ENCODE results near the gene PKD1L1. TPM values are rescaled to one million over a fixed set of nuclear protein-coding genes. Genes with fewer than 3 reads are reported as not detected.

Gene PKD1L1
- total and polyA plus RNA-seq, 3 donors from 2014 or later = 4.0 to 4.8 (median 4.2) TPM

GRCh38 chr7:47888371-47889265 lies 59.6 kb downstream of the PKD1L1 start:
- Histone ChIP-seq H3K4me1 (peaks cover 8% of the 10 kb centered on the region), H3K27ac (peak overlapping the region in 1 of 2 donors; percentile 19)
- WGBS, 2 donors = 71 to 72% methylated on average over 13 to 18 of the region's 18 CpGs

GRCh38 chr7:47887016-47887640 lies 61.1 kb downstream of the PKD1L1 start:
- DNase-seq = peak; percentile 73
- no peaks in the 10 kb centered on the region for H3K9me3 ChIP-seq
- intact Hi-C loops (cut with DNase I; ENCODE audit: low total_unique reads) = no loop called here
- peaks cover 18% of the 10 kb centered on the region for H3K4me1 ChIP-seq
- no peaks in the 10 kb centered on the region for H3K27me3 ChIP-seq
- no peaks in the 10 kb centered on the region for H3K36me3 ChIP-seq (ENCODE audit: low read depth, missing control alignments)
- H3K4me3 ChIP-seq = no peak overlapping the region
- TF ChIP-seq POLR2A (IDR thresholded peaks at IDR 0.05) (no peak), CTCF (IDR thresholded peaks at IDR 0.05) (no peak)
- 62 to 77% methylated on average over 7 of the region's 7 CpGs for WGBS, 2 donors
- H3K27ac ChIP-seq = no peak overlapping the region

More at GRCh38 chr7:47888371-47889265, 59.6 kb downstream of the PKD1L1 start:
- Histone ChIP-seq H3K36me3 (ENCODE audit: low read depth, missing control alignments) (no peaks in the 10 kb centered on the region), H3K4me3 (no peak overlapping the region), H3K27me3 (no peaks in the 10 kb centered on the region), H3K9me3 (no peaks in the 10 kb centered on the region)
- intact Hi-C loops (cut with DNase I; ENCODE audit: low total_unique reads) = no loop called here
- TF ChIP-seq POLR2A (IDR thresholded peaks at IDR 0.05) (no peak), CTCF (IDR thresholded peaks at IDR 0.05) (no peak)
- peak; percentile 71 for DNase-seq

- 76 to 88% methylated on average over 12 of the region's 12 CpGs for WGBS, 2 donors
- H3K4me3 ChIP-seq = no peak overlapping the region
- no peaks in the 10 kb centered on the region for H3K36me3 ChIP-seq (ENCODE audit: low read depth, missing control alignments)
- DNase-seq = peak; percentile 2
- no peaks in the 10 kb centered on the region for H3K27me3 ChIP-seq
- H3K27ac ChIP-seq = no peak overlapping the region
- peaks cover 18% of the 10 kb centered on the region for H3K4me1 ChIP-seq
- intact Hi-C loops (cut with DNase I; ENCODE audit: low total_unique reads) = no loop called here
- no peaks in the 10 kb centered on the region for H3K9me3 ChIP-seq
- TF ChIP-seq CTCF (IDR thresholded peaks at IDR 0.05) (no peak), POLR2A (IDR thresholded peaks at IDR 0.05) (no peak)
Measured at GRCh38 chr7:47885987-47886811, 62.1 kb downstream of the PKD1L1 start.

GRCh38 chr7:47885309-47885986 lies 62.8 kb downstream of the PKD1L1 start:
- H3K36me3 ChIP-seq (ENCODE audit: low read depth, missing control alignments) = no peaks in the 10 kb centered on the region
- H3K27ac ChIP-seq = no peak overlapping the region
- no peak overlapping the region for H3K4me3 ChIP-seq
- WGBS, 2 donors = 89 to 92% methylated on average over 9 of the region's 10 CpGs
- no peak for TF ChIP-seq CTCF (IDR thresholded peaks at IDR 0.05)
- TF ChIP-seq POLR2A (IDR thresholded peaks at IDR 0.05) = no peak
- intact Hi-C loops (cut with DNase I; ENCODE audit: low total_unique reads) = no loop called here
- no peaks in the 10 kb centered on the region for H3K27me3 ChIP-seq
- H3K9me3 ChIP-seq = no peaks in the 10 kb centered on the region
- peak; percentile 10 for DNase-seq
- H3K4me1 ChIP-seq = peaks cover 18% of the 10 kb centered on the region
